Glomerular endothelial cell (primary cell): Measurements from ENCODE around the gene GNA15. TPM values are rescaled to one million over a fixed set of nuclear protein-coding genes. Genes with fewer than 3 reads are reported as not detected.
"Not testable (repeated sequence)": the region's sequence is repeated elsewhere in the genome, so short reads cannot be mapped to it uniquely, and the experiment has no call there.

Experiments
- DNase-seq: peaks from one replicate; pipeline ENCODE4 v3.0.0-alpha.2; 2011; ENCODE audit warnings: low read depth, low spot score; ENCODE audit errors: extremely low read depth
- total RNA-seq: library from RNA; depleted of rRNA; stranded (reverse); fragments of >200 nt; gene quantifications from 2 replicates; pipeline ENCODE4 v1.2.3, GENCODE V29; 2015

Gene GNA15, protein sequence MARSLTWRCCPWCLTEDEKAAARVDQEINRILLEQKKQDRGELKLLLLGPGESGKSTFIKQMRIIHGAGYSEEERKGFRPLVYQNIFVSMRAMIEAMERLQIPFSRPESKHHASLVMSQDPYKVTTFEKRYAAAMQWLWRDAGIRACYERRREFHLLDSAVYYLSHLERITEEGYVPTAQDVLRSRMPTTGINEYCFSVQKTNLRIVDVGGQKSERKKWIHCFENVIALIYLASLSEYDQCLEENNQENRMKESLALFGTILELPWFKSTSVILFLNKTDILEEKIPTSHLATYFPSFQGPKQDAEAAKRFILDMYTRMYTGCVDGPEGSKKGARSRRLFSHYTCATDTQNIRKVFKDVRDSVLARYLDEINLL
- total RNA-seq, result 0.06 and 0.53 TPM in 2 replicates

DNA sequence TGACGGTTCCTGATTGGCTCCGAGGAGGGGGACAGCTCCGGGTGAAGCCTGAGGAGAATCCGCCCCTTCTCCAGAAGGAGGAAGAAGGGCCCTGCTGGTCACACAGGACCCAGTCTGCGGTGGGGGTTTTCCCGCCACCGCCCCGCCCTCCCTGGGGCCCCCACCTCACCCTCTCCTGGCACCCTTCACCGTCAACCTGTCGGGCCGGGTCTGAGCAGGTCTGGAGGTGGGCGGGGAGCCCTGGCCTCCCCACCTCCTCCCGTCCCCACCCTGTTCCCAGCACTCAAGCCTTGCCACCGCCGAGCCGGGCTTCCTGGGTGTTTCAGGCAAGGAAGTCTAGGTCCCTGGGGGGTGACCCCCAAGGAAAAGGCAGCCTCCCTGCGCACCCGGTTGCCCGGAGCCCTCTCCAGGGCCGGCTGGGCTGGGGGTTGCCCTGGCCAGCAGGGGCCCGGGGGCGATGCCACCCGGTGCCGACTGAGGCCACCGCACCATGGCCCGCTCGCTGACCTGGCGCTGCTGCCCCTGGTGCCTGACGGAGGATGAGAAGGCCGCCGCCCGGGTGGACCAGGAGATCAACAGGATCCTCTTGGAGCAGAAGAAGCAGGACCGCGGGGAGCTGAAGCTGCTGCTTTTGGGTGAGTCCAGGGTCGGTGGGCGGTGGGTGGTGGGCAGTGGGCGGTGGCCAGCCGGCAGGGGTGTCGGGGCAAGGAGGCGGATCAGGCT lies at the start of gene GNA15:
TSS of gene GNA15 (plus strand) at position 73 of the 723 bp plus-strand sequence. CDS start at position 491, 418 bp downstream.
- DNase-seq, result no peak

- no peak for DNase-seq
Measured at GRCh38 chr19:3087769-3088168, 48.1 kb upstream of the GNA15 start.

DNA sequence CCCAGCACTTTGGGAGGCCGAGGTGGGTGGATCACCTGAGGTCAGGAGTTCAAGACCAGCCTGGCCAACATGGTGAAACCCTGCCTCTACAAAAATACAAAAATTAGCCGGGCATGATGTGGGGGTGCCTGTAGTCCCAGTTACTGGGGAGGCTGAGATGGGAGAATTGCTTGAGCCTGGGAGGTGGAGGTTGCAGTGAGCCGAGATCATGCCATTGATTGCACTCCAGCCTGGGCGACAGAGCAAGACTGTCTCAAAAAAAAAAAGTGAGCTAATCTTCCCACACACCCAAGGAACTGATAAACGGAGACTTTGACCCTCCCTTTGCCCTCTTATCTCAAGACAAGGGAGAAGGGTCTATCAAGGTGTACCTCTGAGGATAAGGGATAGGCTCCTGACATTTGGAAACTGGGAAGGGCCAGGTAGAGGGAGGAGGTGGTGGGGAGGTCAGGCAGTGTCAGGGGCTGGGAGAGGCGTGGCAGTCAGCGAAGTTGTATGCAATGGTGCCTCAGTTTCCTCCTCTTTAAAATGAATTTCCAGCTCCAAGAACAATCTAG lies 46.5 kb upstream of the GNA15 start:
- DNase-seq, result not testable (repeated sequence)

DNA sequence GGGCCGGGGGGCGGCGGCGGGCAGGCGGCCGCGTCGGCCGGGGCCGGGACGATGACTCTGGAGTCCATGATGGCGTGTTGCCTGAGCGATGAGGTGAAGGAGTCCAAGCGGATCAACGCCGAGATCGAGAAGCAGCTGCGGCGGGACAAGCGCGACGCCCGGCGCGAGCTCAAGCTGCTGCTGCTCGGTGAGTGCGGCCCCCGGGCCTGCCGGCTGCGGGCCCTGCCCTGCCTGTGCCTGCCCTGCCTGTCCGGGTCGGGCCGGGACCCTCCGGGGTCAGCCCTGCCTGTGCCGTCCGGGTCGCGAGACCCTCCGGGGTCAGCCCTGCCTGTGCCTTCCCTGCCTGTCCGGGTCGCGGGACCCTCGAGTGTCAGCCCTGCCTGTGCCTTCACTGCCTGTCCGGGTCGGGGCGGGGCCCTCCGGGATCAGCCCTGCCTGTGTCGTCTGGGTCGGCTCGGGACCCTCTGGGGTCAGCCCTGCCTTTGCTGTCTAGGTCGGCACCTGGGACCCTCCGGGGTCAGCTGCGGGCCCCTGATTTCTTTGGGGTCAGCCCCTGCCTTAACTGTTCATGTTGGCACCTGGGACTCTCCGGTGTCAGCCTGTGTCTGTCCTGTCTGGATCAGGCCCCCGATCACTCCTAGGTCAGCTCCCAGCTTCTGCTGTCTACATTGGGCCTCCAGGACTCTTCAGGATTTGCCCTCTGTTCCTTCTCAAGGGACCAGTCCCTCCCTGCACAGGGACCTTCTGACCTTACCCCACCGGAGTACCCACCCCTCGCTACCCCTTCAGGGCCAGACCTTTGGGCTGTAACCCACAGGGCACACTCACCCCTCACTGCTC lies 41.0 kb upstream of the GNA15 start:
- no peak for DNase-seq

- DNase-seq, result no peak
Measured at GRCh38 chr19:3095441-3096191, 40.2 kb upstream of the GNA15 start.

DNA sequence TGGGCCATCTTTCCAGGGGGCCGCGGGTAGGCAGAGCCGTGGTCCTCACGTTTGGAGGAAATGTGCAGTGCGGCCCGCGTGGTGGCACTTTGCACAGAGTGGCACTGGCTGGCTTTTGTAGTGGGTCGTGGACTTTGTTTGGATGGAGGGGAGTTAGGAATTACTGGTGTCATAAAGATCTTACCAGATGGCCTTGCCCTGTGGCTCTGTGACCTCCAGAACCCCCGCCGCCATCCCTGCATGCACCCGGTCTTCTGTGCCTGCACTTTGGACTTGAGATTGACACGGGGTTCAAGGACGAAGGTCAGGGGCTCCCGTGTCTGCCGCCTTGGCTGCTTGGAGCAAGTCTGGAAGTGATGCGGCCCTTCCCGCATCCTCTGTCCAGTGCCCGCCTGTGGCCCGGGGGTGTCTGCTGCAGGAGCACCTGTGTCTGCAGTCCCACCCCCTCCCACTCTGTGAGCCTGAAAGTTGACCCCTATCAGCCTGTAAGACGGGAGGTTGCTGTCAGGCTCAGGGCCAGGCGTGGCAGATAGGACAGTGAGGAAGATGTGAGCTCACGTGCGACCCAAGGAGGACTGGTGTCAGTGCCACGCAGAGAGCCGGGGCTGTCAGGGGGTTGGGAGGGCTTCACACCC lies 39.4 kb upstream of the GNA15 start:
- no peak for DNase-seq

- no peak for DNase-seq
Measured at GRCh38 chr19:3096902-3097326, 38.9 kb upstream of the GNA15 start.

DNA sequence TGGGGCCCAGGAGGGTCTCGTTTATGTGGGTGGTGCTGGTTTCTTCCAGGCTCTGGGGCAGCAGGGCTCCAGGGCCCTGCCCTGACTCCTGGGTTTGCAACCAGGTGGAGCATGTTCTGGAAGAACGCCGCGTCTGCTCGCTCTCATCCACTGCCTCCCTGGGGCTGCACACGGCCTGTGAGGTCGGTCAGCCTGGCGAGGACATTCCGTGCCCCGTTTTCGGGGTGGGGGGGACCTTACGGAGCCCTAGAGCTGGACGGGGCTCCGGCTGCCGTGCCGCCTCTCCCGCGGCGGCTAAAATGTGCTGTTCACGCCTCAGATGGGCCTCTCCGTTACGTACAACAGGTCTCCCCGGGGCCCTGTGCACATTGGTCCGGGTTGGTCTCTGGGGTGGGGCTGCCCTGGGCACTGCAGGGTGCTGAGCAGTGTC lies 38.4 kb upstream of the GNA15 start:
- no peak for DNase-seq

DNA sequence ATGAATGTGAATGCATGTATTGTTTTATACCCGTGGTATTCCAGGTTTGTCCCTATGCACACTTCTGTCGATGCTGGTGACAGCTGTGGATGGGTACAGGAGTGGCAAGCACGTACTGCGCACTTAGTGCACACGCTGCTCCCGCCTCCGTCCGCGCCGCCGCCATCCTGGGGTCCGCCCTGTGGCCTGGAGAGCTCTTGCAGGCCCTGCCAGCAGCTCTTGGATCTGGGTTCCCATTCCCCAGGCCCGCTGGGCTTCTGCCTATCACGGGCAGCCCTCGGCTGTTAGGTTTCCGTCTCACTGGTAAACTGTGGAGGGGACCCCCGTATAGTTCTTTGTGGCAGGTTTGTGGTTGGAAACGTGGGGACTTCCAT lies 37.7 kb upstream of the GNA15 start:
- DNase-seq, result no peak

DNA sequence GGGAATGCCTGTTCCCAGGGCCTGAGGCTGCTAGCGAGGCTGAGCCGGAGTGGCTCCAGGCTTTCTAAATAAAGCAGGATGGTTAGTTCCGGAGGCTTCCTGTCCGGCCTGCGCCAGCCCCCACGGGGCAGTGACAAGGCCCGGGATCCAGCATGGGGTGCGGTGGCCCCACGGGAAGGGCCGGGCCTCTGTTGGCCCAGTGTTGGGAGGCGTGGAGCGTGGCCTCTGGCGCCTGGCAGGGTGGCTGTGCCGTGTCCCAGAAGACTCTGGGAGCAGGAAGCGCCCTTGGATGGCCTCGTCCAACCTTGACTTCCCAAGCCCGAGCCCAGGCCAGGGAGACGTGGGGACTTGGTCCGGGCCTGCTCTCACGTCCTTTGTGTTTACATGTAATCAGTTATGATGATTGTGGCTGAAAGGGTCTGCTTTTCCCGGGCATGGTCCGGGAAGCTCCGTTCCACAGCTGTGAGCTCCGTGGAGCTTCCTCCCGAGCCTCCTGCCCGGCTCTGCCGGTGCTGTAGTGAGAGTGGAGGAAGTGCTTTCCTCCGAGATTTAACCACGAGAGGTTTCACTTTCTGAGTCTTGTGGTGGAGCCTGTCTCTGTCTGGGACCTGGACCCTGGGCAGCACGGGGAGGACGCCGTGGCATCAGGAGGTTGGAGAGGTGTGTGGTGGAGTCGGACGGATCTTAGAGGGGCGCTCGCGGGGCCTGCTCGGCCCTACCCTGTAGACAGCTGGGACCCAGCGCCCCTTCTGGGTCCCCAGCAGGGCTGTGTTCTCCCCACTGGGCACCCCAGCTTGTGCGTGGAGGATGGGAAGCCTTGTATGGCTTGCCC lies 37.1 kb upstream of the GNA15 start:
- DNase-seq, result no peak

GRCh38 chr19:3099347-3100145 lies 36.3 kb upstream of the GNA15 start:
- no peak for DNase-seq

DNA sequence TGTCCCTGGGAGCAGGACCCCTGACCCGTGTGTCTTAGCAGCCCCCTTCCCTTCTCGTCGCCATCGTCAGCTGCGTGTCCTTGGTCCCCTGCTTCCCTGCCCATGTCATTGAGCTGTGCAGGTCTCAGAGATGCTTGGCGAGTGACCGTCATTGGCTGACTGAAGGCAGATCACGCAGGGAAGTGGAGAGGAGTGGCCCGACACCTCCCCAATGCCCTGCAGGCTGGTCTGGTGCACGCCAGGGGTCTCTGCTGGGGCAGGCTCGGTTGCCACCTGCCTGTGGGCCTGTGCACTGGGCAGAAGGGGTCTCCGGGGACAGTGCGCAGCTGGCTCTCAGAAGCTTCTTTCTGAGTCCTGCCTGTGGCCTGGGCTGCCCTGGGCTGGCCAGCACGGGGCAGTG lies 35.5 kb upstream of the GNA15 start:
- no peak for DNase-seq

GRCh38 chr19:3100747-3101730 lies 34.8 kb upstream of the GNA15 start:
- no peak for DNase-seq

DNA sequence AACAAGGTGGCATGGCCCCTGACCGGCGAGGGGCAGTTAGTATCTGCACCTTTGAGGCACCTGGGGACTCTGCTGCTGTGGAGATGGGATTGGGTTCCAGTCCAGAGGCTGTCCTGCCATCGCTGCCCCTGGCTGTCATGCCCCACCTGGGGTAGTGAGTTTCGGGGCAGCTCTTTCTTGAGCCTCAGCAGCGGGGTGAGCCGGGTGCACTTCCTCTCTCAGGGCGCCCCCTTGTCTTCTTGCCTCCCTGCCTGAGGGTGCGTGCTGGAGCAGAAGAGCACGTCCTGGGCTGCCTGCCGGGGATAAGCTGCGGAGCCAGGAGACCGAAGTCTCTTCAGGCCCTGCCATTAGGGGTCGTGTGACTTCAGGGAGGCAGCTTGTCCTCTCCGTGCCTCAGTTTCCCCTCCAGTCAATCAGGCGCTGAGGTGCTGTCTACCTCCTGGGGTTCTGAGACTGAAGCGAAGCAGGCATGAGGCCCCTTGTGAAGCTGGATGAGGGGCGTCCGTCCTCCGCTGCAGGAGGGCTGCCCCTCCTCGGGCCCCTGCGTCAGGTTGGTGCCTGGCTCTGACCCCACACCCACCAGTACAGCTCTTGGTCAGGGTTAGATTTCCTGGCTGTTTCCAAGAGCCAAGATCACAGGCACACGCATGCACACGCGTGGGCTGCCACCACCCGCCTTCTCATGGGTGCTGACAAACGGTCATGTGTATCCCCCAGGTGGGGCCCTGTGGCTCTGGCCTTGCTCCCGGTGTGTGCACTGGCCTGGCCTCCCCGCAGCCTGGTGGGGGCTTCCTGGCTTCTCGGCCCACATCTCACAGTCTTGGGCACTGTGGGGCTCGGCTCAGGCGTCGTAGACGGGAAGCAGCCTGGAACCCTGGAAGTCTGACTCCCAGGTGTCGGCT lies 33.3 kb upstream of the GNA15 start:
- no peak for DNase-seq

GRCh38 chr19:3104708-3104983 lies 31.2 kb upstream of the GNA15 start:
- DNase-seq, result no peak
